ENCODE results near the gene SENP1.

The SENP1 gene

DNA sequence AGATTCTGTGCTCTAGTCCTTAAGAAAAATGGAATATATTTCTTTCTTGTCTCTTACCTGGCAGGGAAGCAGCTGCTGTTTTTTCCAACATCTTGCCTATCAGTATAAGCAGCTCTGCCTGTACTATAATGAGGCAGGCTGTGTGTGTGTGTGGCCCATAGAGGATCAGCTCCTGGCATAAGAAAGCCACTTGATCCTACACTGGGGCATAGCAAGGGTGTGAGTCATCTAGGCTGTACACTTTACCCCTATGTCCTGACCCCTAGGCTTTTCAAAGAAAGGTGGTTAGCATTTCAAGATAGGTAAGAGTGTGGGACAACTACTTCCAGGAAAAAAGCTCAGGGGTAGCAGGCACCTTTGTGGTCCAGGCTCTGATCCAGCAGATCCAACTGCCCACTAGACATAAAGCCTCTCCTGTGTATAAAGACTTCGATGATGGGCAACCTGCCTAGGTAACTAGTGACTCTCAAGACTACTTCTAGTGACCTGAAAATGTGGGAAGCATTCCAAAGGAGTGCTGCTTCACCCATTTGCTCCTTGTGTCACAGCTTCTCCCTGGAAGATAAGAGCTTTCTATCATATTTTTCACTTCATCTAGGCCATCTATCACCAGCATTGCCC lies 4.9 kb upstream of the SENP1 start:
- no peak for DNase-seq

DNA sequence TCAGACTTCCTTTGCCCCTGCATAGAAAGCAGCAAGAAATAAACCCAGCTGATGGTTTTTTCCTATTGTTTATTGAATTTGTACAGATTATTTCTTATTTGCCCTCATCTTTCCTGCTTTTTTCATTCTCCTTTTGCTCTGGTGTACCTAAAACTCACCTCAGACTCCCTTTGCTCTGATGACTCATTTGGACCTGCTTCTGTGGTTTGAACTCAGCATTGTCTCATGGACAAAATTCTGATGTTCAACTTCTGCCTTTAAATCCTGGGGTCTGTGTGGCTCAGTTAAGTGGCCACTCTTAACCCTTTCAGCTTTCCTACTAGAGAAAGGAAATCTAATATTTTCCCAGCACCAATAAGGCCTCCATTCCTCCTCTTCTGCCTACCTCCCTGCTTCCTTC lies 3.5 kb upstream of the SENP1 start:
- DNase-seq, result no peak

DNA sequence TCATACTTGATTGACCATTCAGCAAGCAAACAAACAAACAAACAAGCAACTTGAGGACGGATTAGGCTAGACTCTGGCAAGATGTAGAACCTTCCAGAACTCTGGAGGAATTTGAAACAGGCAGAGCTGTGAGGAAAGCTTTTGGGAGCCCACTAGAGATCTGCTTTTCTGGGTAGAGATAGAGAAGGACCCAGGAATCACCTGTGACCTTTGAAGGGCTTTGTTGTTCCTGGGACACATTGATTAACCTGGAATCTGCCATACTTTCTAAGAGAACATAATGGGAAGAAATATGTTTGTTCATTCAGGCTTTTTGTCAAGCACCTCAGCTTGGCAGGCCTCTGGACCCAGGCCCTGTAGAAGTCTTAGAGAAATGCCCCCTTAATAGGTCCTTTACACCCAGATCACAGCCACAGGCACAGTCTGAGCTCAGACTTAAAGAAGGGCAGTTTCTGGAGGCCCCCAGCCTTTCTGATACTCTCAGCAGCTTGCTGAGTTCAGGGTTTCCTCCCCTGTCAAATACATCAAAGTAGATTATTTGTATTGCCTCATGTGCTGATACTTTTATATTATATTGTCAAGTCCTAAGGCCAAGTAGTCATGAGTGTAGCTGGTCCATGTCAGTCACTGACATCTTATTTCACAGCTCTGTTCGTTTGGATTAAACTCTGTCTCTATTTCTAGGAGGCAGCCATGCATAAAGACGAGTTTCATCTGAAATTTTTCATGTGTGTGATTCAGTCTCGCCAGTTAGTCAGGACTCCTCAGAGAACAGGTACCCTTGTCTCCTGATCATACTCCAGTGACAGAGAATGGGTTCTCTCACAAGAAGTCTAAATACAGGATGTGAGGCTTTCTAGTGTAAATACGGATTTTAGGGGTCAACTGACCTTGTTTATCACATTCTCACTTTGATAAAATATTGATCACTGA lies 1.1 kb upstream of the SENP1 start:
- no peak for DNase-seq

DNA sequence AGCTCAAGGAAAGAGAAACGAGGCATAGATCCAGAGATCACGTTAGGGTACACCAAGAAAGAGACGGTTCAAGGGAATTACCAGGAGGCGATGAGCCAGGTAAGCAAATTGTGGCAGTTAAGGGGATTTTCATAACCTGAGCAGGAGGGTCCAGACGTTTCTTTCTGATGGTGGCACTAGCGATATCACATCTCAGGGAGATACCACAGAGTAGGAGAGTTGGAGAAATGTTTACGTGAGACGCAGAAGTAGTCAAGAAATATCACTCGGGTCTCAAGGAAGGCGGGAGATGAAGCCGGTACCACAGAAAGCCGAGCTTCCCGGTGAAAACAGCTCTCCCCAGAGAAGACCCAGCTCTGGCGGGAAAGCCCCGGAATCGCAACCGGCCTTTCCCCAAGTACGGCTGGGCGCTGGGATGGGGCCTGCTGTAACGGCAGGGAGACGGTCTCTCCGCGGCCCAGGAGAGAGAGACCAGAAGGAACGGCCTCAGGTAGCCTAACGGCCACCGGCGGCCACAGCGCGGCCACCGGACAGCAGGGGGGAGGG lies 485 bp downstream of the SENP1 start:
- DNase-seq, result no peak

DNA sequence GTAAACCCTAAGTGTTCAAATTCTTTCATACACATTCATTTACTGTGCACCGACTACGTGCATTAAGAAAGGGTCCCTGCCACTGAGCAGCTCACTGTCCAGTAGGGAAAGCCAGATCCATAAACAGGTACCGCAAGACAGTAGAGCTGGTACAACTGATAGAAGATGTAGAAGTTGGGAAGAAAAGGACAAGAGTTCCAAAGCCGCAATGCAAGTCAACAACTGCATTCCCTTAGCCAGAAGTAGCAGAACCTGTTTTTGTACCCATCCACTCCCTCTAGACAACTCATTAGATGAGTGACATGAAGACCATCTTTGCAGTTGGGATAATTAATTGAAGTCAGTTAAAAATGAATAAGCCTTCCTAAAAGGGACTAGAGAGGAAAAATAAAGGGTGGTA lies 1.3 kb downstream of the SENP1 start:
- no peak for DNase-seq

DNA sequence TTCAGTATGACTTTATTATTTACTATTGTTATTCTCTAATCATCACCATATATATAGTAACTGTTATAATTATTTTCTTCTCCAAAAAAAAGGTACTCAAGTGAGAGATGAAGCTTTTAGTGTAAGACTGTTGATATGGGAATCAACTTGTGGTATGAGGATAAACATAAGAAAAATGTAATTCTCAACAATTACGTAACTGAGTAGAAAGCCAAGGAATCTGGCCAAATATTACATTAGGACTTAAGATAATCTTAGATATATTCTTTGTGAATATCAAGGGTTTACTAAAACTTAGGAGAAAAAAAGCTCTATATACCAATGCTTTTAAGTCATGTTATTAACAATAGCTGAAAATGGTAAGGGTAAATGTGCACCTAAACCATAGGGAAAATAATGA lies 13.3 kb downstream of the SENP1 start:
- no peak for DNase-seq

DNA sequence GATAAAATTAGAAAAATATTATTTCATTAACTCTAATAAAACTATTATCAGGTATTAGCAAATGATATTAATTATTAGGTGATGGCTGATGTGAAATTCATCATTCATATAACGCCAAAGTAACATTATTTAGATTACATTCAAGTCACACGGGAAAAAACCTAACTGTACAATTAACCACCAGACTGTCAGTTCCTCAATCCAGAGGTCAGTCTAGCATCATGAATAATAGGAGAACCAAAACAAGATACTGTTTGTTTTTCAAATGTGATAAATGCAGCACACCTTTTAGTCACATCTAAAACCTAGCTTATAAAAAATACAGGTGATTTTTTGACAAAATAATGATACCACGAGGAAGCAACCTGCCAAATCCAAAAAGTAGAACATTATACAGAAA lies 19.6 kb downstream of the SENP1 start:
- no peak for DNase-seq

DNA sequence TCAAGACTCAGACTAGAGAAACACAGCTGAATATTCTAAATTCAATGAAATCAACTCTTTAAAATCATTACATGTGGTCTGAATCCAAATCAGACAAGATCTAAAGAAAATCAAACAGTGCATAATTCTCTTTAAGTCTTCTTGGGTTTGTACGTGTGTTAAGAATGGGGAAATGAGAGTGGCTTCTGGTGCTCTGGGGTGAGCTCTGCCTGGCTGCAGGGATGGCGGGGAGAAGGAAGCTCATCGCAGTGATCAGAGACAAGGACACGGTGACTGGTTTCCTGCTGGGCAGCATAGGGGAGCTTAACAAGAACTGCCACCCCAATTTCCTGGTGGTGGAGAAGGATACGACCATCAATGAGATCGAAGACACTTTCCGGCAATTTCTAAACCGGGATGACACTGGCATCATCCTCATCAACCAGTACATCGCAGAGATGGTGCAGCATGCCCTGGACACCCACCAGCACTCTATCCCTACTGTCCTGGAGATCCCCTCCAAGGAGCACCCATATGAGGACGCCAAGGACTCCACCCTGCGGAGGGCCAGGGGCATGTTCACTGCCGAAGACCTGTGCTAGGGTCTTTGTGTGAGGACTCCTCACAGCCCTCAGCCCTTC lies 20.9 kb downstream of the SENP1 start:
- no peak for DNase-seq

DNA sequence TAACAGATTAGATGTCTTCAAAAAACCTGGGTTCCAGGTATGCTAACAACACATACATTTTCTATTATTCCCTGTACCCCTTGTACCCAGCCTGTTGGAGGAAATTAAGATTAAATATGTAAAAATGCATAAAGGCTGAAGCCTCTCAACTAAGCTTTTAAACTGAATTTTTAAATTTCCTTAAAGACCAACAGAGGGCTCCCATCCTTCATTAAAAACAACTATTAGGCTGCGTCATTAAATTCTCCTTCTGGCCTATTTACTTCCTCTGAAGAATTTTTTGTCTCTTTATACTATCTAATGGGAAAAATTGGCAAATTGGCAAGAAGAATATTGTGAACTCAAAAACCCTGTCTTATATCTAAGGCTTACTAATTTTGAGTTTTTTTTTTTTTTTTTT lies 21.8 kb downstream of the SENP1 start:
- peak in 1 of 2 donors; percentile 5 for DNase-seq

DNA sequence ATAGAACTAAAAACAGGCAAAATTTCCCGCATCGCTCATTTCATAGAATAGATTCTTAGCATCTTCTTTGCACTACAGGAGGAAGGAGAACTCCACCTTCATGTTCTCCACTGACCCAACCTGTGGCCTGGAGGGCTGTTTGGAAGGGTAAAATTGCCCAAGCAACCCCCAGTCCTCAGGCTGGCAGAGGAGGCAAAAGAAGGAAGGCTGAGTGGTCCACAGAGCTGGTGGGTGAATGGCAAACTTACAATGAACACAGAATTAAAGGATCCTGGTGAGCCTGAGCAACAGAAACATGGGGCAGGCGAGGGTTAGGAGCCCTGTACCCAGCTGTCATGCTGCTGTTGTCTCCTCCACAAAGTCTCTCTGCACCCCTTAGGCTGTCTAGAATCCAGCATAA lies 25.1 kb downstream of the SENP1 start:
- DNase-seq, result no peak

DNA sequence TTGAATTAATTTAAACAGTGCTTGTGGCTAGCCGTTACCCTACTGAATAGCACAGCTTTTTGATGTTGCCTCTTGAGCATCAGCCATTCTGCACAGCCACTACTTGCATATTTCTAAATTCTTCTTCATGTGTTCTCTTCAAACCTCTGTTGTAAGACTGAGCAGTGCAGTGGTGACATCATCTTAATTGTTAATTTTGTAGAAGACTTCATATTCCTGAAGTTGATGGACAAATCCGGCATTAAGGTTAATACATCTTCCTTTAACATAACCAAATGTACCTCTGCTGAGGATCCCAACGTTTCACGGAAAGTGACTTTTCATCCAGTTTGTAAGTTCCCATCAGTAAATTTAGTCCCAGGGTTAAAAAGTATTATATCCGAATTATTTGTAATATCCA lies 25.6 kb downstream of the SENP1 start:
- no peak for DNase-seq

DNA sequence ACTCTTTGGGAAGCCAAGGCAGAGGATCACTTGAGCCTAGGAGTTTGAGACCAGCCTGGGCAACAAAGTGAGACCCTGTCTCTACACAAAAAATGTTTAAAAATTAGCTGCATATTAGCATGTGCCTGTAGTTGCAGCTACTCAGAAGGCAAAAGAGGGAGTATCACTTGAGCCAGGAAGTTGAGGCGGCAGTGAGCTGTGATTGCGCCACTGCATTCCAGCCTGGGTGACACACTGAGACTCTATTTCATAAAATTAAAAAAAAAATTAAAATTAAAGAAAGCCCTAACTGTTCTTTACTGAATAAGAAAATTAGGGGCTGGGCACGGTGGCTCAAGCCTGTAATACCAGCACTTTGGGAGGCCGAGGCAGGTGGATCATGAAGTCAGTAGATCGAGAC lies 27.0 kb downstream of the SENP1 start:
- DNase-seq, result no peak

DNA sequence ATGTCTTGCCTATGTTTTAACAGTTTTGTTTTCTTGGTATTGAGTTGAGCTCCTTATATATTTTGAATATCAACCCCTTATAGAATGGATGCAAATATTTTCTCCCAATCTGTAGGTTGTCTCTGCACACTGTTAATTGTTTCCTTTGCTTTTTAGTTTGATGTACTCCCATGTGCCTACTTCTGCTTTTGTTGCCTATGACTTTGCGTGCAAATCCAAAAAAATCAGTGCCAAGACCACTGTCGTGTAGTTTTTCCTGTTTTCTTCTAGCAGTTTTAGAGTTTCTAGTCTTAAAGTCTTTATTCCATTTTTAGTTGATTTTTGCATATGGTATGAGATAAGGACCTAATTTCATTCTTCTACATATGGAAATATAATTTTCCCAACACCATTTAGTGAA lies 28.8 kb downstream of the SENP1 start:
- DNase-seq, result no peak

DNA sequence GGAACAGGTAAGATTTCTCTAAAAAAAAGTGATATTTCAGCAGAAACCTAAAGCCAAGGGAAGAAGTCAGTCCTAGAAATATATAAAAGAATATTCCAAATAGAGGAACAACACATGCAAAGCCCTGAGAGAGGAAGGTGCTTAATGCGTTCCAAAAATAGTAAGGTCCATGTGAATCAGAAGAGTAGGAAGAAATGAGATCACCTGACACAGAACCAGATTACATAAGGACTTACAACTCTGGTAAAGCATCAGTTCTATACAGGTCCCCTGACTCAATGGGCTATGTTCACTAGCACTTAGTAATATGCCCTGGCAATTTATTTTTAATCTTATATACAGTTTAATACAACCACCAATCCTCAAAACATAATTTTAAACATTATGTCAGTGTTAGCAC lies 30.0 kb downstream of the SENP1 start:
- DNase-seq, result no peak

DNA sequence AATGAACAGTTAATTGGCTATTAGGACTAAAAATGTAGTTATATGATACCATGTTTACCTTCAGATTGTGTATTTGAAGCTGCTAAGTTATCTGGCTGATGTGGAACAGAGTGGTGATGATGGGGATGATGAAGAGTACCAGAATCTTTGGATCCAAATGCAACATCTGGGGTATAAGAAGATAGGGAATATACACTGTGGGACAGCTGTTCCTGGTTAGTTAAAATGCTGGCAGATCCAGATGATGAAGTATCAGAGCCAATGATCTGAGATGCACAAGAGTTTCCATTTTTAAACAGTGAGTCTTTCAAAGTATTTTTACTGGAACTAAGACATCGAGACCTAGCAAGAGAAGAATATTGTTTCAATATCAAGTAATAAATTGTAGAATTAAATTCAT lies 31.6 kb downstream of the SENP1 start:
- DNase-seq, result no peak

DNA sequence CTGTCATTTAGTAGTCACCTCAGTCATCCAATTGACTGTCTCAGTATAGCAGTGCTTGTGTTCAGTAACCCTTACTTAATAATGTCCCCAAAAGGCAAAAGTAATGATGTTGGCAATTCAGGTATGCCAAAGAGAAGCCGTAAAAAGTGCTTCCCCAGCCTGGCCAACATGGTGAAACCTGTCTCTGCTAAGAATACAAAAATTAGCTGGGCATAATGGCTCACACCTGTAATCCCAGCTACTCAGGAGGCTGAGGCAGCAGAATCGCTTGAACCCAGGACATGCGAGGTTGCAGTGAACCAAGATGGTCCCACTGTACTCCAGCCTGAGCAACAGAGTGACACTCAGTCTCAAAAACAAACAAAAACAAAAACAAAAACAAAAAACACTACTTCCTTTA lies 33.6 kb downstream of the SENP1 start:
- no peak for DNase-seq

DNA sequence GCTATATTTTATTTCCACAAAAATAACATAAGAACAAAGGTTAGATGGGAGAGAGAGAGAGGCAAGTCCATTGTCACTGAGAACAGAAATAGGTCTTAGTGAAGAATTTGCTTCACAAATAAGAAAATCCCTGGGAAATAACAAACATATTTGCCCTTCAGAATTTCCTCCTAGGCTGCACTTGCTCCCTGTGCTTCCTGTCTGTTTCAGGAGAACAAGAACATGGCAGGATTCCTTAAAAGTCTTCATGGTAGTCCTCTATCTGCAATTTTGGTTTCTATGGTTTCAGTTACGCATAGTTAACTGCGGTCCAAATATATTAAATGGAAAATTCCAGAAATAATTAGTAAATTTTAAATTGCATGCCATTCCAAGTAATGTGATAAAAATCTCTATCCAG lies 34.1 kb downstream of the SENP1 start:
- no peak for DNase-seq

DNA sequence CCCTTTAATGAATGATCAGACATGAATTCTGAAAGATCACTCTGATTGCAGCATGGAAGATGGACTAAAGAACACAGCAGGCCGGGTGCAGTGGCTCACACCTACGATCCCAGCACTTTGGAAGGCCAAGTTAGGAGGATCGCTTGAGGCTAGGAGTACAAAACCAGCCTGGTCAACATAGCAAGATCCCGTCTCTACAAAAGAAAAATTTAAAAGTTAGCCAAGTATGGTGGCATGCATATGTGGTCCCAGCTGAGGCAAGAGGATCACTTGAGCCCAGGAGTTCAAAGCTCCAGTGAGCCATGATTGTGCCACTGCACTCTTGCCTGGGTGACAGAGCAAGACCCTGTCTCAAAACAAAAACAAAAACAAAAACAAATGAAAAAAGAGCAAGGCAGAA lies 35.1 kb downstream of the SENP1 start:
- no peak for DNase-seq

DNA sequence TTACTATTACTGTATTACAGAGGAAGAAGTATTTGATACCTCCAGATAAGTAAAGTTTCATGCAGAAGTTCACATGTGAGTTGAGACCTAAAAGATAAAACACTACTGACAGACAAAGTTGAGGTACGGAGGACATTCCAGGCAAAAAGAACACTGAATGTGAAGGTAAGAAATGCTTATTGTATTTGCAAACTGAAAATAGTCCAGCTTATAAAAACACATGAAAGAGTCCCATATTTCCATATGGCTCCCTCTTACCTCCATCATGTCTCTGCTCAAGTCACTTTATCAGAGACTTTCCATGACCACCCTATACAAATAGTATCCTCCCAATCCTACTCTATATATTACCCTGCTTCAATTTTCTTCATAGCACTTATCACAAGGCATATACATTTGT lies 35.8 kb downstream of the SENP1 start:
- DNase-seq, result no peak

DNA sequence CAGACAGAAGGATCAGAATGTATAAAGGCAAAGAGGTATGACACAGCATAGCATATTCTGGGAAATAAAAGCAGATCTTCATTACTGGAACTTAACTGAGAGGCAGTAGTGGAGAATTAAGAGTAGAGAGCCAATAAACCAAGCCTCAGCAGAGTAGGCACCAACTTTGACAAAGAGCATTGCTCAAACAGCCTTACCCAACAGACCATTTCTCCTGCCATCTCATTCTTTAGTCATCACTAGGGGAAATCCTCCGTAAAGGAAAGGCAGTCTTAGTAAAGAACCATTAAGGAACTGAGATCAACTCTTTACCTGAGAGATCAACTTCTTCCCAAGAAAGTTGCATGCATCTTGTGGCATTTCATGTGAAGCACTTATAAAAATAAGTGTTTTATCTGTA lies 36.6 kb downstream of the SENP1 start:
- DNase-seq, result no peak

DNA sequence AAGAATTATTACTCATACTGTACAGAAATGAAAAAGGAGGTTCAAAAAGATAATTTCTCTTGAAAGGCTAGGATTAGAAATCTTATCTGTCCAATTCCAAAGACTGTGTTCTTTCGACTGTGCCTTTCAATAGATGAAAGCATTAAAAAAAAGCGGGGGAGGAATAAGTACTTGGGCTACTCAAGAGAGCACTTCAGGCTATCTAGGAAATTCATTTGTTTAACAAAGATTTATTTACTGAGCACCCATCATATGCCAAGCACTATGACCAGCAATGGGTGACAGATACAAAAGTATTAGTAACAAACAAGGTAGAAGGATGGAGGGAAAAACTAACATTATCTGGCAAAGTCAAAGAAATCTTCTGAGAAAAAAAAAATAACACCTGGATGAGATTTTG lies 37.4 kb downstream of the SENP1 start:
- no peak for DNase-seq

DNA sequence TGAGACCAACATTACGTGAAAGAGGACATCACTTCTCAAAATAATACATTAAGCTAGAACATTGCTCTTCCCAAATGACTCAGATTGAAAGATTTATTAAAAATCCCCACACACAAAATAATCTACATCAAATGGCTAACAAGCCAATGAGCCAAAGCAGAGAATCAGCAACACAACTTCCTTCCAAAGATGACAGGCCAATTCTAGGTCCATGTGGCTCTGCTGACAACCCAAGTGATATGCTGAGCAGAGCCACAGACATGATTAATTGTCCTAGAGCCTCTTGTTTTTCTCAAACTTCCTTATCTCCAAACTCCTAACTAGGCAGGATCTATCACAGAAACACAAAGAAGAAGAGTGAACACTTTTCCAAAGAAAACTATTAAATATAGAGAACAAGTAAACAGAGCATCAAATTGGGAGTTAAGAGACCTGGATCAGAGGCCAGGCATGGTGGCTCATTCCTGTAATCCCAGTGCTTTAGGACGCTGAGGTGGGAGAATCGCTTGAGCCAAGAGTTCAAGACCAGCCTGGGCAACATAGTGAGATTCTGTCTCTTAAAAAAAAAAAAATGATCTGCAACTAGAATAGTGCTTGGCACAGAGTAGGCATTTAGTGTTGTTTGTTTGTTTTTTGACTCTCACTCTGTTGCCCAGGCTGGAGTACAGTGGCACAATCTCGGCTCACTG lies 38.5 kb downstream of the SENP1 start:
- DNase-seq, result no peak

DNA sequence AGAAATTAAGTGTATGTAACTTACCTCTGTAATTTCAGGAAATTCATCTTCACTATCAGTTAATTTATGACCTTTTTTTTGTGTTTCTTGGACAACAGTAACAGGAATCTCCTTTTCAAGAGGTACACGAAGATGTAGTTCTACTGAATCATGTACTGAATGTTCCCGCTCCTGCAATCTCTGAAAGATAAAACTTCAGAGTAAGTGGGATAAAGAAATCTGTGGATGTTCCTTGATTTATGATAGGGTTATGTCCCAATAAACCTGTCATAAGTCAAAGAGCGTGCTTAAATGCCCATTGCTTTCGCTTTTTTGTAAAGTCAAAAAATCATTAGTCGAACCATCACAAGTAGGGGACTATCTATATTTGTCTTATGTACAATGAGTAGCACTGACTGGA lies 40.8 kb downstream of the SENP1 start:
- no peak for DNase-seq
